ENCODE results near the gene PSMD2. TPM values are rescaled to one million over a fixed set of nuclear protein-coding genes. Genes with fewer than 3 reads are reported as not detected.

The PSMD2 gene
- polyA plus RNA-seq, 3 donors: 138 to 186 (median 167) TPM

DNA sequence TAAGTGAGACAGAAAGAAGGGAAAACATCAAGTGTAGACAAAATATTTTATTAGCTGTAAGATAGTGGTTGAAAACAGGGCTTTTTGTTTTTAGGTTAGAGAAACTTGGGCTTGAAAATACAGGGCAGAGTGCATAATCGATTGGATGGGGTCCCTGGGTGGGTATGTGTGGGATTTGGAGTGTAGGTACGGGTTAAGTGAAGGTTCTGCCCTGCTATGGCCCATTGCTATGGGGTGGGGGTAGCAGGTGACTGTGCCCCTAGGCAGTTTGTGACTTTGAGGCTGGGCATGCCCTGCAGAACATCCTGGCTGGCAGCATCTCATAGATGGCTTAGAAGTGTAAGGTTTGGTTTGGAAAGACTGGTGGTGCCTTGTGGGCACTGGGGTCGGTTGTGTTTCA is 34.7 kb downstream of the PSMD2 start:
- peaks cover 66% of the 10 kb centered on the region in 2 donors for H3K36me3 ChIP-seq (replicated peaks in 1 of 2; ENCODE audit: control insufficient read depth in 1 of 2, insufficient read depth in 2 of 2, low read length in 2 of 2)
- 97% methylated on average over 3 of the region's 3 CpGs for WGBS (ENCODE audit: insufficient coverage)
- H3K27me3 Mint-ChIP-seq (ENCODE audit: low read depth in 3 of 3): peaks cover 0 to 12% (median 10%) of the 10 kb centered on the region in 3 donors
- H3K4me1 ChIP-seq (ENCODE audit: control insufficient read depth in 1 of 2, insufficient read depth in 2 of 2, low read length in 2 of 2): peaks cover 26 to 30% of the 10 kb centered on the region in 2 donors
- H3K9ac ChIP-seq (ENCODE audit: insufficient read depth, low read length, poor library complexity, severe bottlenecking): no peak overlapping the region
- TF ChIP-seq, protein P1, sequence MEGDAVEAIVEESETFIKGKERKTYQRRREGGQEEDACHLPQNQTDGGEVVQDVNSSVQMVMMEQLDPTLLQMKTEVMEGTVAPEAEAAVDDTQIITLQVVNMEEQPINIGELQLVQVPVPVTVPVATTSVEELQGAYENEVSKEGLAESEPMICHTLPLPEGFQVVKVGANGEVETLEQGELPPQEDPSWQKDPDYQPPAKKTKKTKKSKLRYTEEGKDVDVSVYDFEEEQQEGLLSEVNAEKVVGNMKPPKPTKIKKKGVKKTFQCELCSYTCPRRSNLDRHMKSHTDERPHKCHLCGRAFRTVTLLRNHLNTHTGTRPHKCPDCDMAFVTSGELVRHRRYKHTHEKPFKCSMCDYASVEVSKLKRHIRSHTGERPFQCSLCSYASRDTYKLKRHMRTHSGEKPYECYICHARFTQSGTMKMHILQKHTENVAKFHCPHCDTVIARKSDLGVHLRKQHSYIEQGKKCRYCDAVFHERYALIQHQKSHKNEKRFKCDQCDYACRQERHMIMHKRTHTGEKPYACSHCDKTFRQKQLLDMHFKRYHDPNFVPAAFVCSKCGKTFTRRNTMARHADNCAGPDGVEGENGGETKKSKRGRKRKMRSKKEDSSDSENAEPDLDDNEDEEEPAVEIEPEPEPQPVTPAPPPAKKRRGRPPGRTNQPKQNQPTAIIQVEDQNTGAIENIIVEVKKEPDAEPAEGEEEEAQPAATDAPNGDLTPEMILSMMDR (IDR thresholded peaks at IDR 0.05): no peak
- peaks cover 73 to 75% of the 10 kb centered on the region in 2 donors for H3K36me3 Mint-ChIP-seq
- H2AFZ ChIP-seq (ENCODE audit: insufficient read depth, low read depth, low read length, poor library complexity, severe bottlenecking): no peak overlapping the region
- peak overlapping the region; percentile 75 to 97 (median 97) for H3K27ac Mint-ChIP-seq
- H3K4me2 ChIP-seq (replicated peaks; ENCODE audit: extremely low read depth, low read length, poor library complexity, severe bottlenecking): no peak overlapping the region
- peaks cover 45% of the 10 kb centered on the region for H4K20me1 ChIP-seq (ENCODE audit: insufficient read depth, low read length)
- H3K27me3 ChIP-seq (ENCODE audit: control insufficient read depth in 2 of 2, insufficient read depth in 2 of 2, low read length in 2 of 2): peaks cover 0 to 2% of the 10 kb centered on the region in 2 donors
- no peaks in the 10 kb centered on the region for H3K9me3 Mint-ChIP-seq
- H3K4me1 Mint-ChIP-seq: peaks cover 36% of the 10 kb centered on the region
- H3K27ac ChIP-seq (ENCODE audit: low read depth in 1 of 2, low read length in 2 of 2): peak overlapping the region; percentile 37 to 87
- H3K9me3 ChIP-seq (replicated peaks in 1 of 2; ENCODE audit: control insufficient read depth in 1 of 2, insufficient read depth in 1 of 2, low read length in 2 of 2): no peaks in the 10 kb centered on the region
- intact Hi-C loops (cut with micrococcal nuclease): no loop called here
- H3K79me2 ChIP-seq (ENCODE audit: insufficient read depth, low read length): peaks cover 22% of the 10 kb centered on the region
- DNase-seq: no peak
- H3K4me3 Mint-ChIP-seq: no peak overlapping the region
- H3K4me3 ChIP-seq (replicated peaks in 1 of 3; ENCODE audit: low read depth in 2 of 3, low read length in 3 of 3): no peak overlapping the region

DNA sequence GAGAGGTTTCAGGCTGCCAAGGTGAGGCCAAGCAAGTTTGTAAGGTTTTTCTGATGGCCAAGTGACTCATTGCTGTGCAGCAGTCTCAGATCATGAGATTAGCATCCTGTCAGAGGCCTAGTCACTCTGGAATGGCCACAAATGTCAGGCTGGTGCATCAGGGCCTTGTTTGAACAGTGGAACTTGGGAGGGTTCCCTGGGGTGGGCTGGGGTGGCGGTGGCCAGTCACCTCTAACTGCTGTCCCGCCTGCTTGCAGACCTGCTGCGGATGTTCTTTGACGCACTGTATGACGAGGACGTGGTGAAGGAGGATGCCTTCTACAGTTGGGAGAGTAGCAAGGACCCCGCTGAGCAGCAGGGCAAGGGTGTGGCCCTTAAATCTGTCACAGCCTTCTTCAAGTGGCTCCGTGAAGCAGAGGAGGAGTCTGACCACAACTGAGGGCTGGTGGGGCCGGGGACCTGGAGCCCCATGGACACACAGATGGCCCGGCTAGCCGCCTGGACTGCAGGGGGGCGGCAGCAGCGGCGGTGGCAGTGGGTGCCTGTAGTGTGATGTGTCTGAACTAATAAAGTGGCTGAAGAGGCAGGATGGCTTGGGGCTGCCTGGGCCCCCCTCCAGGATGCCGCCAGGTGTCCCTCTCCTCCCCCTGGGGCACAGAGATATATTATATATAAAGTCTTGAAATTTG is 35.6 kb downstream of the PSMD2 start:
- TF ChIP-seq, protein P1 (IDR thresholded peaks at IDR 0.05): no peak
- H3K36me3 ChIP-seq (replicated peaks in 1 of 2; ENCODE audit: control insufficient read depth in 1 of 2, insufficient read depth in 2 of 2, low read length in 2 of 2): peaks cover 56 to 57% of the 10 kb centered on the region in 2 donors
- no peak overlapping the region for H2AFZ ChIP-seq (ENCODE audit: insufficient read depth, low read depth, low read length, poor library complexity, severe bottlenecking)
- peaks cover 0 to 4% of the 10 kb centered on the region in 2 donors for H3K27me3 ChIP-seq (ENCODE audit: control insufficient read depth in 2 of 2, insufficient read depth in 2 of 2, low read length in 2 of 2)
- WGBS (ENCODE audit: insufficient coverage): 66% methylated on average over 5 of the region's 15 CpGs
- H3K4me3 ChIP-seq (replicated peaks in 1 of 3; ENCODE audit: low read depth in 2 of 3, low read length in 3 of 3): no peak overlapping the region
- peaks cover 27 to 32% of the 10 kb centered on the region in 2 donors for H3K4me1 ChIP-seq (ENCODE audit: control insufficient read depth in 1 of 2, insufficient read depth in 2 of 2, low read length in 2 of 2)
- Mint-ChIP-seq H3K27me3 (ENCODE audit: low read depth in 3 of 3) (peaks cover 0 to 15% (median 10%) of the 10 kb centered on the region in 3 donors), H3K27ac (peak overlapping the region; percentile 75 to 97 (median 97)), H3K4me3 (no peak overlapping the region), H3K4me1 (peaks cover 38% of the 10 kb centered on the region), H3K9me3 (no peaks in the 10 kb centered on the region), H3K36me3 (peaks cover 70 to 72% of the 10 kb centered on the region in 2 donors)
- intact Hi-C loops (cut with micrococcal nuclease): no loop called here
- peak overlapping the region; percentile 78 to 87 for H3K27ac ChIP-seq (ENCODE audit: low read depth in 1 of 2, low read length in 2 of 2)
- peak in 2 of 3 donors; percentile 28 to 83 for DNase-seq
- H3K79me2 ChIP-seq (ENCODE audit: insufficient read depth, low read length): peaks cover 22% of the 10 kb centered on the region
- no peaks in the 10 kb centered on the region for H3K9me3 ChIP-seq (replicated peaks in 1 of 2; ENCODE audit: control insufficient read depth in 1 of 2, insufficient read depth in 1 of 2, low read length in 2 of 2)
- H3K9ac ChIP-seq (ENCODE audit: insufficient read depth, low read length, poor library complexity, severe bottlenecking): peak overlapping the region; percentile 84
- H4K20me1 ChIP-seq (ENCODE audit: insufficient read depth, low read length): peaks cover 50% of the 10 kb centered on the region
- no peak overlapping the region for H3K4me2 ChIP-seq (replicated peaks; ENCODE audit: extremely low read depth, low read length, poor library complexity, severe bottlenecking)
